GM12873 (cell line): ENCODE results near the gene PPT1.

ENCODE experiments used
- CTCF ChIP-seq: IDR thresholded peaks from 2 replicates; pipeline ENCODE4 v1.5.1; 2012; ENCODE audit warnings: low read depth, mild to moderate bottlenecking, moderate library complexity, low read length, control low read depth; ENCODE audit not compliant: insufficient read depth; ENCODE audit errors: missing control alignments

PPT1 gene

GRCh38 chr1:40132383-40133311 lies 35.6 kb upstream of the PPT1 start:
- TF ChIP-seq CTCF, result no peak

- TF ChIP-seq CTCF, result no peak
Measured at GRCh38 chr1:40130892-40131291, 33.8 kb upstream of the PPT1 start.

- no peak for TF ChIP-seq CTCF
Measured at GRCh38 chr1:40122855-40123254, 25.8 kb upstream of the PPT1 start.

GRCh38 chr1:40120128-40120527 lies 23.1 kb upstream of the PPT1 start:
- TF ChIP-seq CTCF, result no peak

GRCh38 chr1:40114400-40114799 lies 17.3 kb upstream of the PPT1 start:
- no peak for TF ChIP-seq CTCF

GRCh38 chr1:40110389-40110788 lies 13.3 kb upstream of the PPT1 start:
- no peak for TF ChIP-seq CTCF

- TF ChIP-seq CTCF, result no peak
Measured at GRCh38 chr1:40107290-40107959, 10.4 kb upstream of the PPT1 start.
